Neutrophil (primary cell): Measurements from ENCODE around the gene GUCY1B1.

Source experiments
- H3K27ac ChIP-seq: fragments of 200-600 bp; sonication (generic); 2 replicates; pipeline ENCODE4 v1.5.1; 2016; ENCODE audit warnings: mild to moderate bottlenecking, moderate library complexity
- H3K27me3 ChIP-seq: fragments of 200-600 bp; sonication (generic); 2 replicates; pipeline ENCODE4 v1.6.0; 2016; ENCODE audit warnings: mild to moderate bottlenecking
- H3K36me3 ChIP-seq: fragments of 200-600 bp; sonication (generic); 2 replicates; pipeline ENCODE4 v1.5.1; 2017
- H3K4me1 ChIP-seq, 2 experiments: fragments of 200-600 bp in 1 of 2; sonication (generic) in 1 of 2; 1 replicate in 1 of 2; 2 replicates in 1 of 2; pipeline versions ENCODE4 v1.5.1 to v1.6.1; 2013 to 2016; ENCODE audit warnings: low read depth in 1 of 2, low read length in 1 of 2, mild to moderate bottlenecking in 1 of 2, moderate library complexity in 1 of 2; ENCODE audit not compliant: control insufficient read depth in 1 of 2, insufficient read depth in 1 of 2
- H3K4me3 ChIP-seq, 2 experiments: fragments of 200-600 bp in 1 of 2; sonication (generic) in 1 of 2; 1 replicate in 1 of 2; 2 replicates in 1 of 2; pipeline ENCODE4 v1.5.1; 2013 to 2016; ENCODE audit warnings: low read depth in 1 of 2, low read length in 1 of 2, mild to moderate bottlenecking in 1 of 2, moderate library complexity in 1 of 2
- H3K9me3 ChIP-seq: fragments of 200-600 bp; sonication (generic); 2 replicates; pipeline ENCODE4 v1.5.1; 2016
- TF ChIP-seq, protein P1 (sequence below): fragments of 200-600 bp; sonication (generic); IDR thresholded peaks from 2 replicates; pipeline ENCODE4 v1.5.1; 2016; ENCODE audit warnings: antibody characterized with exemption

GUCY1B1 gene

DNA sequence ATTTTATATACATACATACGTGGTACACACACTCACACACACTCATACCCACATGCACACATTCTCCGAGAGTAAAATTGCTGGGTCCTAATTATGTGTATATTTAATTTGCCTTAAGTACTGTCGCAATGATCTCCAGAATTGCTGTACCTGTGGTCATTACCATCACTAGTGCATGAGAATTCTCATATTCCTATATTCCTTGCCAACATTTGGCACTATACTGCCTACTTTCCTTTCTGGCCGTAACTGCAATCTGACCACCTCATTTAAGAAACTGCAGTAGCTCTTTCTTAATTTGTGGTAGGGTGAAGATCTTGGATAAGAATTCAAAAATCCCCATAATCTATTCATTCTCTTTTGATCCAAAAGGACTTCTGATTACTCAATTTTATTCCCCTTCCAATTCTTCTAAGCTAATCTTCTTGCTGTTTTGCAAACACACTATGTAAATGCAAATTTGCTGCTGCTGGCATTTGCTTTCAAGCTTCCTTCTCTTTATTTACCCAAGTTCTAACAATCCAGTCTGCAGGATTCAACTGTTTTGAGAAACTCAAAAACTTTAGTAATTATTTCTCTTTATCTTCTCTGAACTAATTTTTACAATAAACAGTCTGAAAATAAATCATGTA, 62.2 kb downstream of the GUCY1B1 start:
- Histone ChIP-seq H3K9me3 (no peaks in the 10 kb centered on the region), H3K4me3 (no peak overlapping the region), H3K36me3 (no peaks in the 10 kb centered on the region), H3K4me1 (no peaks in the 10 kb centered on the region), H3K27ac (no peak overlapping the region), H3K27me3 (no peaks in the 10 kb centered on the region)
- TF ChIP-seq, protein P1, sequence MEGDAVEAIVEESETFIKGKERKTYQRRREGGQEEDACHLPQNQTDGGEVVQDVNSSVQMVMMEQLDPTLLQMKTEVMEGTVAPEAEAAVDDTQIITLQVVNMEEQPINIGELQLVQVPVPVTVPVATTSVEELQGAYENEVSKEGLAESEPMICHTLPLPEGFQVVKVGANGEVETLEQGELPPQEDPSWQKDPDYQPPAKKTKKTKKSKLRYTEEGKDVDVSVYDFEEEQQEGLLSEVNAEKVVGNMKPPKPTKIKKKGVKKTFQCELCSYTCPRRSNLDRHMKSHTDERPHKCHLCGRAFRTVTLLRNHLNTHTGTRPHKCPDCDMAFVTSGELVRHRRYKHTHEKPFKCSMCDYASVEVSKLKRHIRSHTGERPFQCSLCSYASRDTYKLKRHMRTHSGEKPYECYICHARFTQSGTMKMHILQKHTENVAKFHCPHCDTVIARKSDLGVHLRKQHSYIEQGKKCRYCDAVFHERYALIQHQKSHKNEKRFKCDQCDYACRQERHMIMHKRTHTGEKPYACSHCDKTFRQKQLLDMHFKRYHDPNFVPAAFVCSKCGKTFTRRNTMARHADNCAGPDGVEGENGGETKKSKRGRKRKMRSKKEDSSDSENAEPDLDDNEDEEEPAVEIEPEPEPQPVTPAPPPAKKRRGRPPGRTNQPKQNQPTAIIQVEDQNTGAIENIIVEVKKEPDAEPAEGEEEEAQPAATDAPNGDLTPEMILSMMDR = no peak

DNA sequence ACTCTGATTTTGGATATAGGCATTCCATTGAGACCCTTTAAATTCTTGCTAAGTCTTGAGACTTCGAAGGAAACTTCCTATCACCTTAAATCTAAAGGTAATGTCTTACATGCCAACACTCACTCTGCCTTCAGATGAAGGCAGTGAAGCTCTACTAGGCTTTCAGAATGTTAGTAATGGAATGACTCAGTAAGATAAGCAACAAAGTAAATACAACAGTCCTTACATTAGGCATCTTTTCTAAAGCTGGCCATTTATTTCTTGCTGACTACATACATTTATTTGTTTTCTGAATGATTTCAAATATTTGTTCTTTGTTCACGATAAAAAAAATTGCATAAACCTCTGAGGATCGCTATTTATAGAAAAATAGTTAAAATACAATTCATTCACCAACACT, 63.8 kb downstream of the GUCY1B1 start:
- Histone ChIP-seq H3K4me1 (no peaks in the 10 kb centered on the region), H3K36me3 (no peaks in the 10 kb centered on the region), H3K4me3 (no peak overlapping the region), H3K27me3 (no peaks in the 10 kb centered on the region), H3K27ac (no peak overlapping the region), H3K9me3 (no peaks in the 10 kb centered on the region)
- TF ChIP-seq, protein P1 = no peak

DNA sequence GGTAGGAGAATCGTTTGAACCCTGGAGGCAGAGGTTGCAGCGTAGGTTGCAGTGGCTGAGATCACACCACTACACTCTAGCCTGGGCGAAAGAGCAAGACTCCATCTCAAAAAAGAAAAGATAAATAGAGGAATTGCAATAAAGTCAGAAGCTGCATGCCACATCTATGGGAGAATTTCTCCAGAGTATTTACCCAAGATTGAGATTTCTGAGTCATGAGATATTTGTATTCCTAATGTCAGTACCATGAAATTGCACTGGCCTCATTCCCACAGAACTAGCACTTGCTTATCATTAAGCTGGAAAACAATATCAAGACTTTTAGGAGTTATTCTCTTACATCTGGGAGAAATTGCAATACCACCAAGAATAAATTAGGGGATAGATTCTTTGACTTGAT, 69.8 kb downstream of the GUCY1B1 start:
- TF ChIP-seq, protein P1 = no peak
- Histone ChIP-seq H3K27ac (no peak overlapping the region), H3K4me1 (no peaks in the 10 kb centered on the region), H3K36me3 (no peaks in the 10 kb centered on the region), H3K9me3 (no peaks in the 10 kb centered on the region), H3K4me3 (no peak overlapping the region), H3K27me3 (no peaks in the 10 kb centered on the region)

DNA sequence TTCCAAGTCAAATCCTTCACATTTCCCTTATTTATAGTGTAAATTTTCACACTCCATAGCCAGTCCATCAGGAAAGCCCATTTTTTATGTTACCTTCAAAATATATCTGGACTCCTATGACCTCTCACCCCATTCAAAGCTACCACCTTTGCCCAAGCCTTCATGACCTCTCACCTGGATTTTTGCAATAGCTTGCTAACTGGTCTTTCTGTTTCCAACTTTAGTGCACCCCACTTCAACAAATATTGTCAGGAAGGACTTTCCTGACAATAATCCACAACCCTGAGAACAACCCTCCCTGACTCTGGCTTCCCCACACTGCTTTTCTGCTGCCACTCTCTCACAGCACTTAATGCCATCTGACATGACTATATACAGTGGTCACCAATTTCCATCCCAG, 73.8 kb downstream of the GUCY1B1 start:
- TF ChIP-seq, protein P1 = no peak
- Histone ChIP-seq H3K36me3 (no peaks in the 10 kb centered on the region), H3K4me3 (no peak overlapping the region), H3K4me1 (no peaks in the 10 kb centered on the region), H3K27ac (no peak overlapping the region), H3K9me3 (no peaks in the 10 kb centered on the region), H3K27me3 (no peaks in the 10 kb centered on the region)

DNA sequence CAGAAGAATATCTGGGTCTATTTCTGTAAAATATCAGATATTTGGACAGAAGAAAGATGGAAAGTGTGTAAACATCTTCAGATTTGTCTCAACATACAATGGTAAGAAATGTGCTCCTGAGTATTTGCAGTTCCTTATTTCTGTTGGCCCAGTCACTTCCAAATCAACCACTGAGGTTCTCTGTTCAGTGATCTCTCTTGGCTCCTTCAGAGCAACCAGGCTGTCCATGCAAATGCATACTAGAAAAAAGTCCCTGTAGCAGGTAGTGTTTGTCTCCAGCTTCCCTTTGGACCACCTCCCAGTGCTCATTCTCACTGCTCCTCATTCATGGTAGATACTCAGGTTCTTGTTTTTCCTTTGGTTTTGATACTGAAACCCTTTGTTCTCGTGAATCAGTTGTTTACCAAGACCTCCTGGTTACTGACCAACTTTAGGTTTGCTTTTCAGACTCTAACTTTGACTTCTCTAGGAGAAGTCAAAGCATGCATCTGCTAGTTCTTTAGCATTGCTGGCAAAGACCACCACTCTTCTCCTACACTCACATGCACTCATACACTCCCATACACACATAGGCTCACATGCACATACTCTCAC, 78.5 kb downstream of the GUCY1B1 start:
- TF ChIP-seq, protein P1 = no peak
- Histone ChIP-seq H3K4me1 (no peaks in the 10 kb centered on the region), H3K27ac (no peak overlapping the region), H3K4me3 (no peak overlapping the region), H3K9me3 (no peaks in the 10 kb centered on the region), H3K36me3 (no peaks in the 10 kb centered on the region), H3K27me3 (no peaks in the 10 kb centered on the region)
